ENCODE results near the gene MB.

- TF ChIP-seq CTCF (IDR thresholded peaks at IDR 0.05) (no peak), EZH2 (IDR thresholded peaks at IDR 0.05) (no peak), EZH2phosphoT487 (IDR thresholded peaks at IDR 0.05) (no peak)
These were observed 19.3 kb downstream of the MB start for GRCh38 chr22:35597692-35598395.
